Neuronal stem cell (in vitro differentiated cells): ENCODE data around the gene NDRG2.
A peak's percentile ranks its signal among the peaks of the same experiment; 100 is the strongest.

Source experiments
- DNase-seq: peaks from one replicate; pipeline ENCODE4 v3.0.0-alpha.2; 2013; ENCODE audit warnings: low spot score
- H2AFZ ChIP-seq: one replicate; pipeline ENCODE4 v1.6.1; 2013; ENCODE audit warnings: mild to moderate bottlenecking, low read length, inconsistent platforms
- H2AK5ac ChIP-seq: 2 replicates; pipeline ENCODE4 v1.6.1; 2013; ENCODE audit warnings: low read depth, mild to moderate bottlenecking, inconsistent platforms, low read length, moderate library complexity, mixed read lengths
- H2BK120ac ChIP-seq: 2 replicates; pipeline ENCODE4 v1.6.1; 2013; ENCODE audit warnings: low read depth, mild to moderate bottlenecking, inconsistent platforms, low read length, moderate library complexity, mixed read lengths
- H2BK12ac ChIP-seq: one replicate; pipeline ENCODE4 v1.6.1; 2013; ENCODE audit warnings: low read length, inconsistent platforms
- H2BK15ac ChIP-seq: 2 replicates; pipeline ENCODE4 v1.6.1; 2013; ENCODE audit warnings: mild to moderate bottlenecking, low read length, inconsistent platforms, mixed read lengths
- H2BK5ac ChIP-seq: one replicate; pipeline ENCODE4 v1.6.1; 2013; ENCODE audit warnings: inconsistent platforms, mild to moderate bottlenecking, low read length, moderate library complexity
- H3K14ac ChIP-seq: one replicate; pipeline ENCODE4 v1.6.1; 2013; ENCODE audit warnings: low read length, inconsistent platforms
- H3K18ac ChIP-seq: 2 replicates; pipeline ENCODE4 v1.6.1; 2013; ENCODE audit warnings: low read length, inconsistent platforms
- H3K23ac ChIP-seq: 2 replicates; pipeline ENCODE4 v1.6.1; 2013; ENCODE audit warnings: low read depth, mild to moderate bottlenecking, mixed read lengths, low read length, inconsistent platforms; ENCODE audit not compliant: poor library complexity
- H3K27ac ChIP-seq: replicated peaks from 3 replicates; pipeline ENCODE4 v1.5.1; 2013; ENCODE audit warnings: low read length, inconsistent platforms
- H3K27me3 ChIP-seq, 3 experiments: 2 replicates each; pipeline ENCODE4 v1.6.1; 2013; ENCODE audit warnings: low read length in 3 of 3, mild to moderate bottlenecking in 2 of 3, inconsistent platforms in 1 of 3, low read depth in 1 of 3, mixed read lengths in 1 of 3, moderate library complexity in 1 of 3; ENCODE audit not compliant: control insufficient read depth in 3 of 3, insufficient read depth in 3 of 3
- H3K36me3 ChIP-seq, 2 donors: replicated peaks in 1 of 2; 2 replicates each; pipeline ENCODE4 v1.6.1; 2013; ENCODE audit warnings: low read length in 2 of 2; ENCODE audit not compliant: control insufficient read depth in 2 of 2, insufficient read depth in 2 of 2
- H3K4ac ChIP-seq: 2 replicates; pipeline ENCODE4 v1.6.1; 2013; ENCODE audit warnings: inconsistent platforms, mild to moderate bottlenecking, low read length, moderate library complexity
- H3K4me1 ChIP-seq, 2 donors: 1 replicate in 1 of 2; 2 replicates in 1 of 2; pipeline ENCODE4 v1.6.1; 2013; ENCODE audit warnings: low read length in 2 of 2, low read depth in 1 of 2; ENCODE audit not compliant: control insufficient read depth in 2 of 2, insufficient read depth in 1 of 2
- H3K4me2 ChIP-seq: one replicate; pipeline ENCODE4 v1.6.1; 2013; ENCODE audit warnings: mild to moderate bottlenecking, low read length, inconsistent platforms; ENCODE audit not compliant: insufficient read depth, poor library complexity, severe bottlenecking
- H3K4me3 ChIP-seq, 2 donors: 2 replicates each; pipeline ENCODE4 v1.5.1; 2013; ENCODE audit warnings: low read length in 2 of 2, mild to moderate bottlenecking in 2 of 2, inconsistent platforms in 1 of 2, moderate library complexity in 1 of 2
- H3K79me1 ChIP-seq: one replicate; pipeline ENCODE4 v1.6.1; 2013; ENCODE audit warnings: low read depth, mild to moderate bottlenecking, inconsistent platforms, low read length, moderate library complexity
- H3K9ac ChIP-seq: one replicate; pipeline ENCODE4 v1.6.1; 2013; ENCODE audit warnings: mild to moderate bottlenecking, low read depth, low read length, inconsistent platforms; ENCODE audit not compliant: poor library complexity
- H3K9me3 ChIP-seq, 2 donors: replicated peaks in 1 of 2; 2 replicates each; pipeline versions ENCODE3 to v1.6.1; 2013; ENCODE audit warnings: low read length in 2 of 2, mild to moderate bottlenecking in 2 of 2, inconsistent platforms in 1 of 2, low read depth in 1 of 2, mixed read lengths in 1 of 2, moderate library complexity in 1 of 2; ENCODE audit not compliant: control insufficient read depth in 2 of 2, insufficient read depth in 1 of 2
- H4K8ac ChIP-seq: one replicate; pipeline ENCODE4 v1.6.1; 2013; ENCODE audit warnings: low read depth, mild to moderate bottlenecking, inconsistent platforms, low read length, moderate library complexity
- H4K91ac ChIP-seq: one replicate; pipeline ENCODE4 v1.6.1; 2013; ENCODE audit warnings: low read length, low read depth, mild to moderate bottlenecking, inconsistent platforms; ENCODE audit not compliant: poor library complexity
- WGBS, 2 donors: extraction: QIAGEN DNeasy Blood & Tissue Kit; methylation state at CpG; one replicate each; pipeline ENCODE4 v1.1.7; 2013; ENCODE audit warnings: missing lambda C conversion rate in 2 of 2, mixed read lengths in 1 of 2; ENCODE audit not compliant: insufficient read length in 2 of 2, insufficient replicate concordance in 1 of 2; ENCODE audit errors: extremely low coverage in 2 of 2; 5-methylcytosine and 5-hydroxymethylcytosine counted together

The NDRG2 gene

DNA sequence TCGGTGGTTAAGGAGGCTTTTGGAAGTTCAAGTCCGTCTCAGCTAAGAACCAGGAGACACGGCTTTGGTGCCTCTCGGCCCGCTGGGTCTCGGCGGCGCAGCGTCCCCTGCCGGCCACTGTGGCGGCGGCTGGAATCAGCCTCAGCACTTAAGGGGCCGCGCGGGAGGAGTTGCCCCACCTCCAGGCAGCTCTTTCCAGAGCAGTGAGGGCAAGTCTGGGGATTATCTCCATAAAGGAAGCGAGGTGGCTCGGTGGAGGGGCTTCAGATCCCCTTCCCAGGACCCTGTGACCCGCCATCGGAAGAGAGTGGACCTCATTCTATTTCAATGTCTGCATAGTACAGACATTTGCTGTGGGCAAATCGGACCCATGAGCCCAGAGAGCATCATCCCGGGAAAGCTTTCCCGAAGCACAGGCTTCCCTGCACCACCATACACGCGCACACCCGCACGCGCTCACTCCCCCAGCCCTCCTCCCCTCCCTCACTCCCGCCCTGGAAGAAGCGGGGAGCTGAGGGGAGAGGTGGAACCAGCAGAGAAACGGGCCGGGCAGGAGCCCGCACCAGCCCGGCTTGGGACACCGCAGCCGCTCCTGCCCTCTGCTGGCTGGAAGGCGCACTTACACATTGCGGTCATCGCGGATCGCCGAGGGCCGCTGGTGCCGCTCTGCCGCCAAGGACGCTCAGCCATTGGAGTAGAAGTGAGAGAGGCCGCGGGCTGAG lies 53.7 kb downstream of the NDRG2 start:
- Histone ChIP-seq H3K9me3 (no peaks in the 10 kb centered on the region), H2BK120ac (no peak overlapping the region), H2AFZ (peak overlapping the region; percentile 98), H2AK5ac (no peak overlapping the region), H3K79me1 (no peaks in the 10 kb centered on the region), H3K14ac (no peak overlapping the region), H2BK15ac (no peak overlapping the region), H3K4me2 (peak overlapping the region; percentile 96), H4K91ac (no peak overlapping the region), H3K9ac (peak overlapping the region; percentile 89), H2BK12ac (no peak overlapping the region), H3K27ac (peak overlapping the region; percentile 75), H4K8ac (no peak overlapping the region), H3K27me3 (peaks cover 0 to 29% (median 7%) of the 10 kb centered on the region in 3 experiments), H3K4me3 (peak overlapping the region; percentile 61 to 94), H3K4ac (no peak overlapping the region), H2BK5ac (no peak overlapping the region), H3K18ac (peak overlapping the region; percentile 97), H3K23ac (peak overlapping the region; percentile 70), H3K36me3 (no peaks in the 10 kb centered on the region), H3K4me1 (peaks cover 2 to 5% of the 10 kb centered on the region in 2 donors)
- peak; percentile 82 for DNase-seq
- no CpG with 5 or more reads among the region's 47 CpGs for WGBS, 2 donors

DNA sequence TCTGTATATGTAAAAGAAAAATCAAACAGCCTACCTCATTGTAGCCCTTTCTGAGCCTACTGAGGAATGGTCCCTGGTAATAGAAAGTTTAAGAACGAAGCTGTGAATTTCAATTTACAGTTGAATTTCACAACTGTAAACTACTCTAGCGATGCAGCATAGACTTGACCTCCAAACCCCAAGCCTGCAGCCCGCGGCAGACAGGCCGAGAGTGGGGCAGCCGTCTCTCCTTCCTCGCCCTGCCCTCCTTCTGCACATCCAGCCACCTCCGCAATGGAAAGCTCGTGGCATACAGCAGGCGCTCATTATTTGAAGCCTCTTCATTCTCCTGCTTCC lies 54.2 kb downstream of the NDRG2 start:
- no CpG with 5 or more reads among the region's 10 CpGs for WGBS, 2 donors
- H3K36me3 ChIP-seq: no peaks in the 10 kb centered on the region
- no peaks in the 10 kb centered on the region for H3K9me3 ChIP-seq
- no peaks in the 10 kb centered on the region for H3K79me1 ChIP-seq
- no peak overlapping the region for H3K27ac ChIP-seq
- H3K14ac ChIP-seq: no peak overlapping the region
- no peak overlapping the region for H2BK5ac ChIP-seq
- peak overlapping the region; percentile 98 for H2AFZ ChIP-seq
- no peak for DNase-seq
- peak overlapping the region; percentile 96 for H3K4me2 ChIP-seq
- H3K9ac ChIP-seq: no peak overlapping the region
- H2BK15ac ChIP-seq: no peak overlapping the region
- peak overlapping the region; percentile 61 to 94 for H3K4me3 ChIP-seq
- H2BK12ac ChIP-seq: no peak overlapping the region
- no peak overlapping the region for H3K18ac ChIP-seq
- no peak overlapping the region for H2AK5ac ChIP-seq
- H2BK120ac ChIP-seq: no peak overlapping the region
- H3K23ac ChIP-seq: no peak overlapping the region
- H3K27me3 ChIP-seq: peaks cover 0 to 29% (median 7%) of the 10 kb centered on the region in 3 experiments
- no peak overlapping the region for H3K4ac ChIP-seq
- peaks cover 2 to 5% of the 10 kb centered on the region in 2 donors for H3K4me1 ChIP-seq
- no peak overlapping the region for H4K8ac ChIP-seq
- H4K91ac ChIP-seq: no peak overlapping the region

DNA sequence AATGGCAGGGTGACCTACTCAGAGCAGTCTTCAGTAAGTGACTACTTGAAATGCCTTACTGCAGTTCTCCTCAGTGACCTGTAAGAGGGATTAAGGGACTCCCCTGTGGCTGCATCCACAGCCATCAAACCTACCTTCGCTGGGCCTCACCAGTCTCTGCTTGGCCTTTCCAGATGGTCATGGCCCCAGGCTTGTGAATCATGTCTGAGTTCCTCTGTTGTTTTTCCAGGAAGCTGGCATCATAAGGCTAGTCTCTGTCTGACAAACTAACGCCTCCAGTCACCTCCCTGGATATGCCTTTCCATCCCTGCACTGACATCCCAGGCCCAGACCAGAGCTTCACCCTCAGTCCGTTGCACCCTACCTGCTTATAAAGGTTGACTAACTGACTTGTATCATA lies 55.5 kb downstream of the NDRG2 start:
- Histone ChIP-seq H3K14ac (no peak overlapping the region), H3K9me3 (no peaks in the 10 kb centered on the region), H3K36me3 (no peaks in the 10 kb centered on the region), H4K91ac (no peak overlapping the region), H2BK15ac (no peak overlapping the region), H3K27me3 (peaks cover 0 to 29% (median 7%) of the 10 kb centered on the region in 3 experiments), H3K9ac (no peak overlapping the region), H2BK5ac (no peak overlapping the region), H4K8ac (no peak overlapping the region), H3K4me3 (peak overlapping the region in 1 of 2 donors; percentile 10), H3K23ac (no peak overlapping the region), H2AK5ac (no peak overlapping the region), H3K4me2 (no peak overlapping the region), H2BK12ac (no peak overlapping the region), H3K4me1 (peaks cover 2 to 5% of the 10 kb centered on the region in 2 donors), H3K79me1 (no peaks in the 10 kb centered on the region), H3K18ac (no peak overlapping the region), H3K4ac (no peak overlapping the region), H2BK120ac (no peak overlapping the region), H3K27ac (no peak overlapping the region), H2AFZ (no peak overlapping the region)
- no CpG with 5 or more reads among the region's 3 CpGs for WGBS, 2 donors
- DNase-seq: no peak
